ENCODE measurements around the gene VEZF1.

The VEZF1 gene

GRCh38 chr17:57988301-57989250 is 522 bp upstream of the VEZF1 start:
- TF ChIP-seq CTCF (IDR thresholded peaks at IDR 0.05; ENCODE audit: low read depth, low read length), result no peak
- H3K4me3 ChIP-seq (ENCODE audit: low read depth, low read length), result peak overlapping the region; percentile 77

GRCh38 chr17:57986841-57987580 is 1.0 kb downstream of the VEZF1 start:
- no peak for TF ChIP-seq CTCF (IDR thresholded peaks at IDR 0.05; ENCODE audit: low read depth, low read length)
- peak overlapping the region; percentile 77 for H3K4me3 ChIP-seq (ENCODE audit: low read depth, low read length)

GRCh38 chr17:57985675-57985974 is 2.4 kb downstream of the VEZF1 start:
- H3K4me3 ChIP-seq (ENCODE audit: low read depth, low read length), result peak overlapping the region; percentile 77
- TF ChIP-seq CTCF (IDR thresholded peaks at IDR 0.05; ENCODE audit: low read depth, low read length), result no peak

DNA sequence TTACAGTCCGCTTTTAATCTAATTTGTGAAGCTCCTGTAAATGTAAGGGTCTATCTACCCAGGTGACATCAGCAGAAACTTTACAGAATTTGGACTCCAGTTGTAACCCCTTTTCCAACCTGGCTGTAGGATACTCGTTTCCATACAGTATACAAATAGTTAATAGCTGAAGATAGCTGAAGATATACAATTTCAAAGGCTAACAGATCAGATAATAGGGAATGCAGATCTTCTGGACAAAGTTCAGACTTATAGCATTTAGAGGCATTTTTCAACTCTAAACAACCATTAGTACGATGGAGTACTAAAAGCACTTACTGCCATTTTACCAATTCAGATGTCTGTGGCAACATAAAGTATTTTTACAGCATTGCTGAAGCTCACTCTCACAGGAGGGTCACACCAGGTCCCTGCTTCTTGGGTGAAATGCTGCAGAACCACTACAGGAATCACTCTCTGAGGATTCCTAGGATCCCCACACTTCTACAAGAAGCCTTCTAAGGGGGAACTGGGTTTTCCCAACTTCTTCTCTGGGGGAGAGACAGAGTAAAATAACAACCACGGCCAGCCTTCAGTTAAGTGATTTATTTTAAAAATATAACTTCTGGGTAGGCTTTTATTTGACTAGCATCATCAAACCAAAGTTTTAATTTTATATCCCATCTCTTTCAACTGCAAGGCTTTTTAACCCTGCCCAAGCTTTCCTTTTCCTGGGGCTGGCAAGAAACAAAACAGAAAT is 2.9 kb downstream of the VEZF1 start:
- no peak for TF ChIP-seq CTCF (IDR thresholded peaks at IDR 0.05; ENCODE audit: low read depth, low read length)
- H3K4me3 ChIP-seq (ENCODE audit: low read depth, low read length), result peak overlapping the region; percentile 77

DNA sequence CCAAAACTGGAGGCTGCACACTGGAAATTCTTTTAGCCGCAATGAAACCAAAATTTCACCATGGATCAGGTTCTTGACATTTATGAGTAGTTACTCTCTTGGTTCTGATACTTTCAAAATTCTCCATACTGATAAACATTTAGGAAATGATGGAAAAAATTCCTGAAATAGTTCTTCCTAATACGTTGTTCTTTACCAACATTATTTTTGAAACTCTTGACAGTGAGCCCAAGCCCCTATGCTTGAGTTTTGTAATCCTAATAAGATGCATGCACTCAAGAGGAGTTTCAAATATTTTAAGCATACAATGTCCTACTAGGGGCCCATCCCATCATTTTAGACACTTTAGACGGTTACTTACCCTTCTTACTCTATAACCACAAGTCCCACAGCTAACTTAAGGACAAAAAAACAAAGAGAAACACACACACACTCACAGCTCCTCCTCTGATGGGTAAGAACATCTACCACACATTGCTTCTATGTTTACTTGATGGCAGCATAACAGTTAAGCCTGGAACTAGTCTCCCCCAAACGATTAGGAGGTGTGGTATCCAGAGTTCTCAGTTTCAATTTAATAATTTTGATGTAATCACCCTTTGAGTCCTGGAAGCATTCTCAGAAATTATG is 3.7 kb downstream of the VEZF1 start:
- peak overlapping the region; percentile 77 for H3K4me3 ChIP-seq (ENCODE audit: low read depth, low read length)
- no peak for TF ChIP-seq CTCF (IDR thresholded peaks at IDR 0.05; ENCODE audit: low read depth, low read length)

GRCh38 chr17:57983446-57983845 is 4.6 kb downstream of the VEZF1 start:
- H3K4me3 ChIP-seq (ENCODE audit: low read depth, low read length), result no peak overlapping the region
- TF ChIP-seq CTCF (IDR thresholded peaks at IDR 0.05; ENCODE audit: low read depth, low read length), result no peak

All from WI38 (cell line).